ENCODE data around the gene SLMAP.

DNA sequence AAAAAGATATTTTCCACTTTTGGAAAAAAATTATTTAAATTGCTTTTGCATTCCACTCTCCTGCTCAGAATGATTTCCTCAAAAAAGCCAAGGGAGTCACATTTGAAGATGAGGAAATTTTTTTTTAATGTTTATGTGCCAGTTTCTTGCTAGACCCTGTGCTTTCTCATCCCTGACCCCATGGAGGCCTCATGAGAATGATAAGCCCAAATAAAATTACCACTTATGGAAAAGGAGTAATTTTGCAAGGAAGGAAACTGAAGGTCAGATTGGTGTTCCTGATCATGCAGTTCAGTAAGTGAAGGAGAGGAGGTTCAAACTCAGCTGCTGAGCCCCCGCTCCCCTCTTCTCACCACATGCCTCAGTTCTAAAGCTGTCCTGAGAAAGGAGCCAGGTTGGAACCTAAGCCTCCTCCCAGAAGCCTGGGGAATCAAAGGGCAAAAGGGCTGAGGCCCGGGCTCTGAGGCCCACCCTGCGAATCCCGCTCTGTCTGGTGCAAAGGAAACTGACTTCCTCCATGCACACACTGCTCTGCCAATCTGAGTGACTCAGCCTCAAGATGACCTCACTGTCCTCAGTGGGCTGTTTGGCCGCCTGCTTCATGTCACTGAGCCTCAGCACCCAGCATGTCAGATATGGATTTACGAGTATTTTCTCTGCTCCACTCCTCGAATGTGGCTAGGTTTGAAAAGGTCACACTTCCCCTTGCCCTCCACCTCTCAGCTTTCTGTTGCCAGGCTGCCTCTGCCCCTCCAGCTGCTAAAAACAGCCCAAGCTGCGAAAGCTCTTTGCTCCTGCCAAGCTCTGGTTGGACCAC, 195.2 kb downstream of the SLMAP start:
- TF ChIP-seq CTCF (IDR thresholded peaks at IDR 0.05) (no peak), POLR2A (IDR thresholded peaks at IDR 0.05) (no peak)
